ENCODE results near the gene PIP4P1. TPM values are rescaled to one million over a fixed set of nuclear protein-coding genes. Genes with fewer than 3 reads are reported as not detected.

PIP4P1 gene
- total and polyA plus RNA-seq, 2 of the 13 experiments (the other 11 are each of a cell fraction or from before 2014, with no cell fraction given), result 33.4 to 47.0 TPM

DNA sequence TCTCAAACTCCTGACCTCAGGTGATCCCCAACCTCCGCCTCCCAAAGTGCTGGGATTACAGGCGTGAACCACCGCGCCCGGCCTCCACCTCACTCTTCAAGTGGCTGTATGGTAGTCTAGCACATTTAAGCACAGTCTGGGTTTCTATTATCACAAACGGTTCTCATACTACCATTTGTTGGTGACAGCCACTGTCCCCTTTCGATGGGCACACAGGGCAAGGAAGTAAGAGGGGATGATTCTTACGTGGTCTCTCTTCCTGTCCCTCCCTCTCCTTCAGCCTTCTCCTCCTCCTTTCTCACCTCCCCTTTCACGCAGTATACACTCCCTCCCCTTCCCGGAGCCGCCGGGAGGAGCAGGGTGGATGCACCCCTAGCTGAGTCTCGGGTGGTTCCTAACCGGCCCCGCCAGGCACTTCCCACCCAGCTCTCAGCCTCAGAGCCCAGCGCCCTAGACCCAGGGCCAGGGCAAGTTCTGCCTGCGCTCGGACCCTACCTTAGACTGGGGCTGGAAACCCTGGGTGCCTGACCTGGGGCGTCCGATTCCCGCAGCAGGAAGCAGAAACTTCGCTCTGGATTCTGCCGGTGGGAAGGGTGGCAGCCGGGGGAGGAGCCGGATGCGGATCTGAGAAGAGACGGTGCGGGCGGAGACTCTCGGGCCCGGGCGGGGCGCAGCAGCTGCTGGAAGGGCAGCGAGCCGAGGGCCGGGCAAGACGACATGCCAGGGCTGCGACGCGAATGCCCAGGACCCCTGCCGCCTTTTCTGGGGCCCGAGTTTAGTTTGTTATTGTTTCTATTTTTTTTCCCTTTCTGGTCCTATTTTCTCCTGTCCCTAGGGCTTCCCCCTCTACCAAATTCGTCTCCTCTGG is 48.1 kb downstream of the PIP4P1 start, which contains the start of gene TEP1 (continued):
- 0 out of 2 replicates have a peak, but pooled peaks have one; percentile 56 for TF ChIP-seq PAWR (CRISPR knock-in tag; IDR thresholded peaks at IDR 0.05; ENCODE audit: borderline replicate concordance)
- TF ChIP-seq MED13 (CRISPR knock-in tag; IDR thresholded peaks at IDR 0.05), result peak; percentile 74
- no peak for TF ChIP-seq ZNF572 (CRISPR knock-in tag; IDR thresholded peaks at IDR 0.05)
- peak; percentile 33; the same call in 1 of the 2 replicates for TF ChIP-seq HDAC2 (CRISPR knock-in tag; IDR thresholded peaks at IDR 0.05)
- peak; percentile 84 for TF ChIP-seq HNF1B (CRISPR knock-in tag; IDR thresholded peaks at IDR 0.05)
- peak; percentile 78 for TF ChIP-seq SALL2 (CRISPR knock-in tag; IDR thresholded peaks at IDR 0.05)
- TF ChIP-seq ZBTB14 (CRISPR knock-in tag; IDR thresholded peaks at IDR 0.05), result no peak
- TF ChIP-seq, protein P1, sequence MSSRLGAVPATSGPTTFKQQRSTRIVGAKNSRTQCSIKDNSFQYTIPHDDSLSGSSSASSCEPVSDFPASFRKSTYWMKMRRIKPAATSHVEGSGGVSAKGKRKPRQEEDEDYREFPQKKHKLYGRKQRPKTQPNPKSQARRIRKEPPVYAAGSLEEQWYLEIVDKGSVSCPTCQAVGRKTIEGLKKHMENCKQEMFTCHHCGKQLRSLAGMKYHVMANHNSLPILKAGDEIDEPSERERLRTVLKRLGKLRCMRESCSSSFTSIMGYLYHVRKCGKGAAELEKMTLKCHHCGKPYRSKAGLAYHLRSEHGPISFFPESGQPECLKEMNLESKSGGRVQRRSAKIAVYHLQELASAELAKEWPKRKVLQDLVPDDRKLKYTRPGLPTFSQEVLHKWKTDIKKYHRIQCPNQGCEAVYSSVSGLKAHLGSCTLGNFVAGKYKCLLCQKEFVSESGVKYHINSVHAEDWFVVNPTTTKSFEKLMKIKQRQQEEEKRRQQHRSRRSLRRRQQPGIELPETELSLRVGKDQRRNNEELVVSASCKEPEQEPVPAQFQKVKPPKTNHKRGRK (CRISPR knock-in tag; IDR thresholded peaks at IDR 0.05), result peak; percentile 97; the same call in 1 of the 2 replicates
- TF ChIP-seq SKI (IDR thresholded peaks at IDR 0.05; ENCODE audit: partially characterized antibody), result no peak
- TF ChIP-seq, protein P2, sequence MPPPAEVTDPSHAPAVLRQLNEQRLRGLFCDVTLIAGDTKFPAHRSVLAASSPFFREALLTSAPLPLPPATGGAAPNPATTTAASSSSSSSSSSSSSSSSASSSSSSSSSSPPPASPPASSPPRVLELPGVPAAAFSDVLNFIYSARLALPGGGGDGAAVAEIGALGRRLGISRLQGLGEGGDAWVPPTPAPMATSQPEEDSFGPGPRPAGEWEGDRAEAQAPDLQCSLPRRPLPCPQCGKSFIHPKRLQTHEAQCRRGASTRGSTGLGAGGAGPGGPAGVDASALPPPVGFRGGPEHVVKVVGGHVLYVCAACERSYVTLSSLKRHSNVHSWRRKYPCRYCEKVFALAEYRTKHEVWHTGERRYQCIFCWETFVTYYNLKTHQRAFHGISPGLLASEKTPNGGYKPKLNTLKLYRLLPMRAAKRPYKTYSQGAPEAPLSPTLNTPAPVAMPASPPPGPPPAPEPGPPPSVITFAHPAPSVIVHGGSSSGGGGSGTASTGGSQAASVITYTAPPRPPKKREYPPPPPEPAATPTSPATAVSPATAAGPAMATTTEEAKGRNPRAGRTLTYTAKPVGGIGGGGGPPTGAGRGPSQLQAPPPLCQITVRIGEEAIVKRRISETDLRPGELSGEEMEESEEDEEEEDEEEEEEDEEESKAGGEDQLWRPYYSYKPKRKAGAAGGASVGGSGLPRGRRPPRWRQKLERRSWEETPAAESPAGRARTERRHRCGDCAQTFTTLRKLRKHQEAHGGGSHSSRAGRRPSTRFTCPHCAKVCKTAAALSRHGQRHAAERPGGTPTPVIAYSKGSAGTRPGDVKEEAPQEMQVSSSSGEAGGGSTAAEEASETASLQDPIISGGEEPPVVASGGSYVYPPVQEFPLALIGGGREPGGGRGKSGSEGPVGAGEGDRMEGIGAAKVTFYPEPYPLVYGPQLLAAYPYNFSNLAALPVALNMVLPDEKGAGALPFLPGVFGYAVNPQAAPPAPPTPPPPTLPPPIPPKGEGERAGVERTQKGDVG (CRISPR knock-in tag; IDR thresholded peaks at IDR 0.05; ENCODE audit: borderline replicate concordance), result no peak
- TF ChIP-seq REL (CRISPR knock-in tag; conservative IDR thresholded peaks at IDR 0.05), result no peak
- TF ChIP-seq NFYB (CRISPR knock-in tag; IDR thresholded peaks at IDR 0.05), result peak; percentile 20; the same call in 1 of the 2 replicates
- peak; percentile 69; the same call in 1 of the 2 replicates for TF ChIP-seq ZZZ3 (CRISPR knock-in tag; IDR thresholded peaks at IDR 0.05; ENCODE audit: borderline replicate concordance)
- no peak for TF ChIP-seq ATF7 (IDR thresholded peaks at IDR 0.05)
- peak; percentile 70; the same call in 1 of the 2 replicates for TF ChIP-seq ATF7 (CRISPR knock-in tag; IDR thresholded peaks at IDR 0.05)
- TF ChIP-seq LRRFIP1 (CRISPR knock-in tag; conservative IDR thresholded peaks at IDR 0.05), result no peak
- TF ChIP-seq TBP (CRISPR knock-in tag; IDR thresholded peaks at IDR 0.05), result no peak
- TF ChIP-seq KLF16 (CRISPR knock-in tag; IDR thresholded peaks at IDR 0.05), result no peak
